GM21360 (cell line): ENCODE results near the gene HOXC9.
A peak's percentile ranks its signal among the peaks of the same experiment; 100 is the strongest.
"Not testable (repeated sequence)": the region's sequence is repeated elsewhere in the genome, so short reads cannot be mapped to it uniquely, and the experiment has no call there.

Source experiments
- ATAC-seq: cut with Tn5 transposase; IDR thresholded peaks from one replicate; pipeline ENCODE4 v1.9.1; 2021; ENCODE audit warnings: mild to moderate bottlenecking, moderate library complexity; ENCODE audit not compliant: unreplicated experiment

The HOXC9 gene

GRCh38 chr12:54036620-54037359 is 36.8 kb downstream of the HOXC9 start:
- peak; percentile 37 for ATAC-seq

- ATAC-seq, result no peak
Measured at GRCh38 chr12:54037360-54038283, 37.7 kb downstream of the HOXC9 start.

GRCh38 chr12:54038284-54038870 is 38.4 kb downstream of the HOXC9 start:
- ATAC-seq, result no peak

GRCh38 chr12:54038871-54039414 is 39.0 kb downstream of the HOXC9 start:
- ATAC-seq, result no peak

- no peak for ATAC-seq
Measured at GRCh38 chr12:54039417-54040147, 39.6 kb downstream of the HOXC9 start.

- ATAC-seq, result no peak
Measured at GRCh38 chr12:54040148-54040494, 40.2 kb downstream of the HOXC9 start.

GRCh38 chr12:54040648-54041047 is 40.7 kb downstream of the HOXC9 start:
- no peak for ATAC-seq

- ATAC-seq, result no peak
Measured at GRCh38 chr12:54041097-54041690, 41.2 kb downstream of the HOXC9 start.

GRCh38 chr12:54042033-54042432 is 42.1 kb downstream of the HOXC9 start:
- ATAC-seq, result not testable (repeated sequence)

- no peak for ATAC-seq
Measured at GRCh38 chr12:54042970-54043853, 43.3 kb downstream of the HOXC9 start.

- ATAC-seq, result no peak
Measured at GRCh38 chr12:54044425-54045103, 44.6 kb downstream of the HOXC9 start.

- ATAC-seq, result no peak
Measured at GRCh38 chr12:54045401-54045800, 45.4 kb downstream of the HOXC9 start.

GRCh38 chr12:54045868-54046521 is 46.0 kb downstream of the HOXC9 start:
- no peak for ATAC-seq

- no peak for ATAC-seq
Measured at GRCh38 chr12:54046809-54047159, 46.8 kb downstream of the HOXC9 start.

- no peak for ATAC-seq
Measured at GRCh38 chr12:54047160-54047963, 47.4 kb downstream of the HOXC9 start.

GRCh38 chr12:54047964-54048303 is 48.0 kb downstream of the HOXC9 start:
- no peak for ATAC-seq

- ATAC-seq, result no peak
Measured at GRCh38 chr12:54048406-54049093, 48.6 kb downstream of the HOXC9 start.
